NOMO-1 treated with dmso at 0.1 percent for 144 hours (cell line): Measurements from ENCODE around the gene KIF26A.

Source experiments
- DNase-seq: peaks from one replicate; lab custom pipeline; 2025; ENCODE audit not compliant: unreplicated experiment; lab: John Stamatoyannopoulos, UW

Gene KIF26A

DNA sequence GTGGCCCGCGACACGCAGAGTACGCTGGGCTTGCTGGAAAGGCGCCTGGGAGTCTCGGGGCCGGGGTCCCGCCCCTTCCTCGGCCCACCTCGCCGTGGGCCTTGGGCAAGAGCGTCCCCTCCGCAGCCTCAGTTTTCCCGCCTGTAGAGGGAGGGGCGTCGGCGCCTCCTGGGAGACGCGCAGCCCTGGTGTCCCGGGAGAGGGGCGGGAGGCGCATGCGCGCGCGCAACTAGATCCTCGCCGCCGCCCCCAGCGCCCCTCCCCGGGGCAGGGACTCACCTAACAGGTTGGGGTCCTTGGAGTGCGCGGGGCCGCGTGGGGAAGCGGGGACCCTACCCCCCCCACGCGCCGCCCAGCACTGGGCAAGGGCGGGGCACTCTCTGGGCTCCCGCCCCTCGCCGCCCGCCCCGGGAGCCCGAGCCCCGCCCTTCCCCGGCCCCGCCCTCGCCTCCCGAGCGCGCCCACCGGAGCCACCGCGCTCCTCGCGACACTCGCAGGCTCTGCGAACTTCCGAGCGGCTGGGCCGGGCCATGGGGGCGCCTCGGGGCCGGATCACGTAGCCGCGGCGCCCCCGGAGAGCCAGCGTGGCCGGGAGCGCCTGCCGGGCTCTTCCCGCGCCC lies at the start of gene KIF26A:
Gene KIF26A, plus strand, starts transcription at position 490 of the 620 bp plus-strand sequence. CDS start 136 bp downstream, outside the sequence.
- DNase-seq, result no peak

DNA sequence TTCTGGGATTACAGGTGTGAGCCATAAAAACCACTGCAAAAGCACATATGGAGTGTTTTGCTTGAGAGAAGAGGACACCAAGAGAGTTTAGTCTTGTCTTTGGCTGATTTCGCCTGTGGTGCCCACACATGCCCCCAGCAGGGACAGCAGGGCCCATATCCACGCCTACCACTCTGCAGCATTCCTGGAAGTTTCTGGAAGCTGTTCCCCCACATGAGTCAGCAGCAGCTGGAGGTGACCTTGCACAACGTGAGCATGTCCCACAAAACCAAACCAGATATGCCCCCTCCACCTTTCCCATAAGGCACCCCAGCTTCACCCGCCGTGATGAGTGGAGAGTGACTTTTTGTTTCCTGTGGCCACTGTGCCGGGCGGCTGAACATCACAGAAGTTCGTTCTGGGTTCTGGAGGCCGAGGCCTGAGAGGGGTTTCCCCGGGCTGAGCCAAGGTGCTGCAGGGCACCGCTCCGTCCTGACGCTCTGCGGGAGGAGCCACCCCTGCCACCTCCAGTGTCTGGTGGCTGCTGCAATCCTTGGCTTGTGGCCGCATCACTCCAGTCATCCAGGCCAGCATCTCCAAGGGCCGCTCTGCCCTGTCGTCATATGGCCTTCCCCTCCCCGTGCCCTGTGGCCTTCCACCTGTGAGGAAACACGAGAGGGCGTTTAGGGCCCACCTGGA lies 48.2 kb upstream of the KIF26A start:
- no peak for DNase-seq

DNA sequence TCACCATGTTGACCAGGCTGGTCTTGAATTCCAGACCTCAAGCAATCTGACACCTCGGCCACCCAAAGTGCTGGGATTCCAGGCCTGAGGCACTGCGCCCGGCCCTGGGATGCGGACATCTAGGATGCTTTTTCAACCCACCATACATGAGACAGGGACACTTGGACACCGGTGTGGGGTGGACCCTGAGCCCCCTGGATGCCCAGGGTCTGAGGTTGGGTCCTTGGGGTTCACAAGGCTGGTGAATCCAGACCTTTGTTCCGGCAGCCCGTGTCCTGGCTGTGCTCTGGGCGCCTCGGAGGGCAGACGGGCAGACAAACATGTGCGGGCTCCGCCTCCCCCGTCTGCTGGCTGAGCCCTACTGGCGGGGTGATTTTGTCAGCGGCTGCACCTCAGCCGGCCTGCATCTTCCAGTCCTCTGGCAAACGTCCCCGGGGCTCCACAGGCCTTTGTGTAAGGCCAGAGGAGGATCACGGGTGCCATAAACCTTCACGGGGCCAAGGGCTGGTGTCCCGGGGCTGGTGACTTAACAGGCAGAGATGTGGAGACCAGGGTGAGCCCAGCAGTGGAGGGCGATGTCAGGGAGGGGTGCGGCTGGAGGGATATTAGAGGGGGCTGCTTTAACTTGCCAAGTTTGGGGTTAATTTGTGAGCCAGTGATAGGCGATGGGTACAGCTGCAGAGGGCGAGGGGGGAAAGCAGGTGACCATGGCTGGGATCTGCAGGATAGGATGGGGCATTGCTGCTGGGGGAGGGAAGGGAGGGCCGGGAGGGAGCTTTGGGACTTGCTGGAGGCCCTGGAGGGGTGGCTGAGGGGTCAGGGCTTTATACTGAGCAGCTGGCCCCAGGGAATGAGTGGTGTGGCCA lies 47.1 kb upstream of the KIF26A start:
- no peak for DNase-seq

DNA sequence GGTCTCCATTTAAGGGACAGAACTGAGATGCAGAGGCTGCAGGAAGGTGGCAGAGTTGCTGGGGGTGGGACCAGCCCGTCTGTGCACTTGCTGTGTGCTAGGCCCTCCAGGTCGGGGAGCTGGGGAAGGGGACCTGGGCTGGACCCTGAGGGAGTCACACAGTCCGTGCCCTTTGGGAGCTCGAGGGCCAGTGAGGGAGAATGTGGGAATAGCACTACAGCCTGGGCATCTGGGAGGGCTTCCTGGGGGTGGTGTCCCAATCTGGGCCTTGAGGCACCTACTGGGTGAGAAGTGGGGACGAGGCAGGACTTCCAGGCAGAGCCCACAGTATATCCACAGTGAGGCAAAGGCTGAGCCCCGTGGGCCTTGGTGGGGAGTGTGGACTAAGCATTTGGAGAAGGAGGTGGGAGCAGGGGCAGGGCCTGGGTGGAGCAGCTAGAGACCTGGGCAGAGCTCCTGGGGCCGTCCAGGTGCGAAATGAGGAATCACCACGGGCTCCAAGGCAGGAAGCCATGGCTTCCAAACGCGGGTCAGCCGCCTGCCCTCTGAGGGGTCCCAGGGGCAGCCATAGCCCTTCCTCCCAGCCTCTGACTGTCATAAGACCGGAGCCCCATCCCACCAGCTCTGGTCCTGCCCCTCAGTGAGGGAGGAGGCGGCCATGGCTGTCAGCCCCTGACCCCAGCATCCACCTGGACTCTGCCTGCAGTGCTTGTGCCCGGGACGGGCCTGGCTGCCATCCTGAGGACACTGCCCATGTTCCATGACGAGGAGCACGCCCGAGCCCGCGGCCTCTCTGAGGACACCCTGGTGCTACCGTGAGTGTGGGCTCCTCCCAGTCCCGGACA lies 46.2 kb upstream of the KIF26A start:
- DNase-seq, result no peak

DNA sequence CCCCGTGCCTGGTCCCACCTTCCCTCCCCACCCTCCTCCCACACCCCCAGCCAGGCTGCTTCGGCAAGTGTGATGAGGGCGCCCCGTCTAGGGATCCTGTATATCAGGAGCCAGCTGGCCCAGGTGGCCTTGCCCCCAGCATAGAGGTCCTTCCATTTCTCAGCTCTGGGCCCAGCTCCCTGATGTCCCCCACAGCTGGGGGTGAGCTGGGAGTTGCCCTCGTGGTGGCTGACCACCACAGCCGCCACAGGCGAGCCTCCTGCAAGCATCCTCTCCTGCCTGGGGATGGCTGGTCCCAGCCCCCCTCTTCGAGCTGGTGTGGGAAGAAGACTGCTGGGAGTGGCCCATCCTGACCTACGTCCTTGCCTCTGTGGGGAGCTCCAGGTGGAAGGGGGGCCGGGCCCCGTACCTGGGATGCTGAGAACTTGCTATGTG lies 45.4 kb upstream of the KIF26A start:
- no peak for DNase-seq

DNA sequence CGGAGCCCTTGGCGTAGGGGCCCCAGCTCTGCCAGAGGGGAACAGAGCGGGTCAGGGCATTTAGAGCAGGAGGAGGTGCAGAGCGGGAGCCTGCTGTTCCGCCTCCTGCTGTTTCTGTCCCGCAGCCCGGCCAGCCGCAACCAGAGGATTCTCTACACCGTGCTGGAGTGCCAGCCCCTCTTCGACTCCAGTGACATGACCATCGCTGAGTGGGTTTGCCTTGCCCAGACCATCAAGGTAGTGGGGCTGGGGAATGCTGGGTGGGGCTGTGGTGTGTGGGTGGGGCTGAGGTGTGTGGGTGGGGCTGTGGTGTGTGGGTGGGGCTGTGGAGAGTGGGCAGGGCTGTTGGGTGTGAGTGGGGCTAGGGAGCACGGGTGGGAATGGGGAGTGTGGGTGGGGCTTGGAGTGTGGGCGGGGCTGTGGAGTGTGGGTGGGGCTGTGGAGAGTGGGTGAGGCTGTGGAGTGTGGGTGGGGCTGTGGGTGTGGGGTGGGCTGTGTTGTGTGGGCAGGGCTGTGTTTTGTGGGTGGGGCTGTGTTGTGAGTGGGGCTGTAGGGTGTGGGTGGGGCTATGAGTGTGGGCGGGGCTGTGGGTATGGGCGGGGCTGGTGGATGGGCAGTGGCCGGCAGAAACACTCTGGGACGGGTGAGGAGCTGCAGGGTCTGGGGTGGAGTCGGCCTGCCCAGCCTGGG lies 44.9 kb upstream of the KIF26A start:
- no peak for DNase-seq

DNA sequence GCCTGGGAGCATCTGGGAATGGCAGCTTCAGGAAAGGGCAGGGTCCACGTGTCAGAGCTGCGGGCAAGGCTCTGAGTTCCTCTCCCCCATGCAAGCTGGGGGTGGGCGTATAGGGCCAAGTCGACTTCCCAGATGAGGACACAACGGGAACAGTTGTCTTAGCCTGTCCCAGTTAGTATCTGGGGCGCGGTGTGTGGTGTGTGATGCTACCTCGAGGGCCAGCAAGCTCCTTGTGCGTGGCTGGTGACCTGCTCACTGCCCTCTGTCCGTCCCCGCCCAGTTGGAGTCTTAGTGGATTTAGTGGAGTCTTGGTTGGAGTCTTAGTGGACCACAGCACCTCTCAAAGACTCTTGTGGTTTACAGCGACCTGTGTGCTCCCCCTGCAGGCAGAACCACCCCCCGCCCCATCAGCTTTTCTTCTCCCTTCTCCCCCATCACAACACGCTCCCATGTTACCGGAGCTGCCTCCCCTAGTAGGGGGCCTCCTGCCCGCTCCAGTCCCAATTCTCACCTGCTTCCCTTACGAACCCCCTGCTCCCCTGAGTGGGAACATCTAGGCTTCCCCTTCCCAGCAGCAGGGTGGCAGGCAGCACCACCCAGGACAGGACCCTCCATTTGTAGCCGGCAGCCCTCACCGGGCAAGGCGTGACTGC lies 44.2 kb upstream of the KIF26A start:
- DNase-seq, result no peak

DNA sequence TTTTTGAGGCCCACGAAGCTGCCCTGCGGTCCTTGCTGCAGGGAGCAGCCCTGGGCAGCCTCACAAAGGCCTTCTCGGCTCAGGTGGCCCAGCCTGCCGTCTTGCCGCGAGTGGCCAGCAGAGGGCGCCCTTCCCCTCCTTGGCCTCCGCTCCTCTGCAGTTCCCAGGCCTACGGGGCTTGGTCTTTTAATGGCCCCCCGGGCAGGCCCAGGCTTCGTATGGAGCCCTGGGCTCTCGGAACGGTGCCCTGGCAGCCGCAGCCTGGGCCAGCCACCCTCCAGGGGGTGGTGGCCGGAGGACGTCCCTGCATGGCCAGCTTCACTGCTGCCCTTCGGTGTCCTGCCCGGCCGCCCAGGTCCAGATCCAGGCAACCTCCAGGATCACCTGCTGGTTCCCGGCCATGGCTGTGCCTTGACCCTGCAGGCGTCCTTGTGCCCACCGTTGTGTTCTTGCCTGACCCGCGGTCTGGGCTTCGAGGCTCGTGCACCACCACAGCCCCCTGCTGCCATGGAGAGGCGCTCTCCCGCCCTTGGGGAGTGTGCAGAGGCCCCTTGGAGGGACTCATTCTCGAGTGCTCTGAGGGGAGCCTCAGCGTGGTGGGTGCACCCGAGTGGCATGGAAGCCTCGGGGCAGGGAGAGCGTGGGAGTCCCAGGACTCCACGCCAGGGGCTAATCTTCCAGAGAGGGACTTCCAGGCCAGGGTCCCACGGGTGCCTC lies 43.5 kb upstream of the KIF26A start:
- peak; percentile 22 for DNase-seq

DNA sequence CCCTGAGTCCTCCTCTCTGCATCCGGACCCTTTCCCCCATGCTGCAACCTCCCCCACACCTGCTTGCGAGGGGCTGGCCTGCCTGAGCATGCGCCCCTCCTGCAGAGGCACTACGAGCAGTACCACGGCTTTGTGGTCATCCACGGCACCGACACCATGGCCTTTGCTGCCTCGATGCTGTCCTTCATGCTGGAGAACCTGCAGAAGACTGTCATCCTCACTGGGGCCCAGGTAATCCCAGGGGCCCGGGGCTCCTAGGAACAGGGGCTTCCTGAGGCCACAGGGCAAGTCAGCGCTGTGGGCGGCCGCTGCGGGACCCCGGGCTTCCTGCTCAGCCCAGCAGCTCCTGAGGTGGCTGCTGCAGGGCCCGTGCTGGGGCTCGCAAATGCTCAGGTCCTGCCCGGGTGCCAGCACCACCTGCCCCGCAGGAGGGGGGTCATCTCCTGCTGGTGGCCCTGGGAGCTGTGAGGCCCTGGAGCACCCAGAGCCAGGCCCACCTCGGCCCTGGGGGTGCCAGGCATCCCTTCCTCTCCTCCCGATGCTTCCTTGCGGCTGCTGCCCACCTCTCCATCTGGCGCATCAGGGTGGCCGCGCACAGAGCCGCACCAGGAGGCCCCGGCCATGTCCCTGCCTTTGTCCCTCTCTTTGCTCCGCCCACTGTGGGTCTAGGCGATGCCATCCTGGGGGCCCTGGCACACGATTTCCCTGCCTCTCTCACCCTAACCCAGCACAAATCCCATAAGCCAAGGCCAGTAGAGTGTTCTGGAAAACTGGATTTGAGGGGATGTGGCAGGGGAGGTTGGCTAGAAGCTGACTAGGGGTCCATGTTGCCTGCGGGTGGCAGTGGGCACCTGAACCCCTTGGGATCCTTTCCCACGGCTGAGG lies 42.7 kb upstream of the KIF26A start:
- DNase-seq, result no peak

DNA sequence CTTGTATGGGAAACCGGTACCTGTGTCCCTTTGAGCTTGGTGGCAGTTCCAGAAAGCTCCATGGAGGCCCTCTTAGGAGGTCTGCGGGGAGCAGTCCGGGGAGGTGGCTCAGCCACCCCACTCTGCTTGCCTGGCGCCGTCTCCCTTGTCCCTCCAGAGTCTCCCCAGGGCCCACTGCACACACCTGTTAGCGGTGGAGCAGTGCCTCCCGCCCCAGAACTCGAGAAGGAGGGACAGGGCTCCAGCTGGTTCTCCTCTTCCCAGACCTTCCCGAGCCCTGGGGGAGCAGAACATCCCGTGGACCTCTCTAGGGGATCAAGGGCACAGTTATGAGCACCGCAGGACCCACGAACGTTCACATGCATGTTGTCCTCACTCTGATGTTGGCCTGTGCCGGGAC lies 42.1 kb upstream of the KIF26A start:
- DNase-seq, result no peak

DNA sequence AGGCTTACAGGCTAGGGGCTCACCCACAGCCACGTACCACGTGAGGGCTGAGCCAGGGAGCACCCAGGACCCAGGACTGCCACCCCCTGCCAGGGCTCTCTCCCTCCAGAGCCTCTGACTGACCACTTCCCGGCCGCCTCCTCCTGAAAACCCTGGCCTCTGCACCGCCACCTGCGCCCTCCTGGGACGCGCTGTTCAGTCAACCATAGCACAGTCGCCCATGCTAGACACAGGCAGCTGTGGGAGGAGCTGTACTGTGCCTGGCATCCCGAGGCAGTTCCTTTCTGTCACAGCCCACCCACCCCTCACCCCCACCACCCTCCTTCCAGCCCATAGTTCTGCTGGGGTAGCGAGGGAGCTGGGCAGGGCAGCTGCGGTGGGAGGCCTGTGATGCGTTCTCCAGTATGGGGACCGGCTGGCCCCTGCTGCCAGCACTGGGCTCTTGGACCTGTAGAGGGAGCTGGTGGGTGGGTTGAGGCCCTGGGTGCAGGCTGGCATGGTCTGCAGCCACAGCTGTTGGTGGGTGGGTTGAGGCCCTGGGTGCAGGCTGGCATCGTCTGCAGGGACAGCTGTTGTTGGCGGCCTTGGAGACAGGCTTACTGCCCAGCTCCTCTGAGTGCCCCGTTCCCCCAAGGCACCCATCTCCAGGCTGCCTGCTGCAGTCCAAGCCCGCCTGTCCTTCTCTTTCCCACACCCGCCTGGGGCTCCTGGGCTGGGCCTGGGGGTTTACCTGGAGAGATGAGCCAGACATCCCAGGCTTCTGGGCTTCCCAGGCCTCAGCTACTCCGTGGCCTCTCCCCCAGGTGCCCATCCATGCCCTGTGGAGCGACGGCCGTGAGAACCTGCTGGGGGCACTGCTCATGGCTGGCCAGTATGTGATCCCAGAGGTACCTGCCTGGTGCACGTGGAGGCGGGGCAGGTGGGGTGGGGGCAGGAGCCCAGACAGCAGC lies 41.4 kb upstream of the KIF26A start:
- no peak for DNase-seq

DNA sequence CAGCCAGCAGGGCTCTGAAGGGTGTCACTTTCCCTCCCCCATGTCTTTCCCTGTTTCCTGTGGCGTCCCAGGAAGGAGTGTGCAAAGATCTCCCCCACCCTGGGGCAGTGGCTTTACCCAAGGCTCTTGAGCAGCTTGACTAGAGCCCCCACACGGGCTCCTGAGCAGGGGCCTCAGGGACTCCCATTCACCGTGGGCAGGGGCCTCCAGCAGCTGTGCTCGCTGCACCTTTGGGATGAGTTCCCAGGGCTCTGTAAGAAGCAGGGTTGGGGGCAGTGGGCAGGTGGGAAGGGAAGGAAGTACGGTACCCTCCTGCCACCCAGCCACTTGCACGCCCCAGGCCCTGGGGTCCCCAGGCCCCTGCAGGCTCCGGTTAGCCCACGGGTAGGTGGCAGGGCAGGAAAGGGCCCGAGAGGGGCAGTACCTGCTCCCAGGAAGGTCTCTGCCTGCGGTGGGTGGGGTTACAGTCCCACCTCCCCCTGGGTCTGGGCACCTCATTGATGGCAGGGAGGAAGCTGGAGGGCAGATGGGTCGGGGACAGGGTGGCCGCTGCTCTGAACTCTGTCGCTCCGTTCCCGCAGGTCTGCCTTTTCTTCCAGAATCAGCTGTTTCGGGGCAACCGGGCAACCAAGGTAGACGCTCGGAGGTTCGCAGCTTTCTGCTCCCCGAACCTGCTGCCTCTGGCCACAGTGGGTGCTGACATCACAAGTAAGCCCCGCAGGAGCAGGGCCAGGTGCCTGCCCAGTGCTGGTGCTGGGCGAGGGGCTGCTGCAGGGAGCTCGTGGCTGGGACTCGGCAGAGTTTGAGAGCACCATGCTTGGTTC lies 39.9 kb upstream of the KIF26A start:
- DNase-seq, result no peak

DNA sequence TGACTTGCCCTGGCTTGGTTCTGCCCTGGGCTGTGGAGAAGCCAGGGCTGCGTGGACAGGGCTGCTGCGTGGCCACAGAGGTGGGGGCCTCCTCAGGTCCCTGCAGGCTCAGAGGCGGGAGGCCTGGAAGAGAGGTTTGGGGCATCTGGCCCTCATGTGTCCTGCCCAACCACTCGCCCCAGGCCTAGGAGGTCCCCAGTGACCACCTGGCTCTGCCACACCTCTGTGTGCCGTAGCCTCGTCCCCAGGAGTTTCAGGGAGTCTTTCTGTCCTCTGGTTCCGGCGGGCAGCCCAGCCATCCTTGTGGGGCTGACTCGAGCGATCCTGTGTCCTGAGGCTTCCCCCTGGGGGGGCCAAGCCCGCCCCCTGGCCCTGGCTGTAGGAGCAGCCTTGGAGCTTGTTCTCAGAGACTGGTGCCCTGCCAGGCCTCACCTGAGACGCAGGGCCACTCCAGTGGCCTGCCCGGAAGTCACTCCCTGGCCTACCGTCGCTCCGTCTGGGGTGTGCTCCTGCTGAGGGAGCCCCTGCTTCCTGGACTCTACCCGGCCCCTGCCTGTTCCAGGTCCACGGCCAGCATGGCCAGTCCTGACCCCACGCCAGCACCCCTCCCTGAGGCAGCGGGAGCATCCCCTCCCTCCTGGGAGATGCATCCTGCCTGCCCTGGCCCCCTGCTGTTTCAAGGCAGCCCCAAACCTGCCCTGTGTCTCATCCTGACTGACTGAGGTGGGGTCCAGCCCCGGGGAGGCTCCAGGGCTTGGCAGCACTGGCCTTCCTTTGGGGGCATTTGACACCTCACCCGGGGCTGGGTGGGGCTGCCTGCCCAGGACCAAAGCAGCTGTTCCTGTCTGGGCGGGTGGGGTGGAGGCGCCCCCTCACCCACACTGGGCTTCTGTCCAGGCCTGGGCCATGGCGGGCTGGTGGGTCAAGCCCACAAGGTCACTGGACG lies 39.0 kb upstream of the KIF26A start:
- DNase-seq, result no peak

DNA sequence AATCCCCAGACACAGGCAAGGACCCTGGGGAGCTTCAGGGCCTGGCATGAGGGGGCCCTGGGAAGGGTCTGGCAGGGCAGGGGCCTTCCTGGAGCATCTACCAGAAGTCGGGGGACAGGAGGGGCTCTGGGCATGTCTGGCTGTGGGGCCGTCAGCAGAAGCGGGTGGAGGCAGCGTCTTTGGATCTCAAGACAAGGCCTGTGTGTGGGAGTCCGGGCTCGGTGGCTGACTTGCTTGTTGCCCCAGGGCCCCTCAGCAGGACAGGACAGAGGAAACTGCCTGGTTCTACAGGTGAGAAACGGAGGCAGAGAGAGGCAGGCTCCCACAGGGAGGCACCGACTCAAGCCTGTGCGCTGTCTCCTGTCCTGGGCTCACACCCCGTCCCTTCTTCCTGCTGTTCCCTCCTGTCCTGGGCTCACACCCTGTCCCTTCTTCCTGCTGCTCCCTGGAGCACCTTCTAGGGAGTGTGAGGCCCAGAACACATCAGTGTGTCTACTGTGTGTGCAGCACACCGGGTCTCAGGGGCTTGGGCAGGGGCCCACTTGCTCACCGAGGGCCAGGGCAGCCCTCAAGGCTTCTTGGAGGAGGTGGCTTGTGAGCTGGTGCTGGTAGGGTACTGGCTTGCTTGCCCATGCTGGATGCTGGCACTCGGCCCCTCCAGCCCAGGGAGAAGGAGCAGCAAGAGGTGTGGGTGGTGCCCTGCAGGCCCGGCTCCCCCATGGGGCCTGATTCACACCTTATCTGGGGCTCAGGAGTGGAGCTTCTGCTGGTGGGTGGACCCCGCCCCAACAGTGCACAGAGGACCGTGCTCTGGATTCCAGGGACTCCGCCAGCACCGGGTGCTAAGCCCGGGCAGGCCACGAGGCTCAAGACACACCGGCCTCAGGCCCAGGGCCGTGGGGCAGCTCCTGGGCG lies 38.0 kb upstream of the KIF26A start:
- no peak for DNase-seq
